ENCODE data around the gene ROBO2. TPM values are rescaled to one million over a fixed set of nuclear protein-coding genes. Genes with fewer than 3 reads are reported as not detected.

The ROBO2 gene
- total RNA-seq, 1 experiment from 2014 or later, result not detected

DNA sequence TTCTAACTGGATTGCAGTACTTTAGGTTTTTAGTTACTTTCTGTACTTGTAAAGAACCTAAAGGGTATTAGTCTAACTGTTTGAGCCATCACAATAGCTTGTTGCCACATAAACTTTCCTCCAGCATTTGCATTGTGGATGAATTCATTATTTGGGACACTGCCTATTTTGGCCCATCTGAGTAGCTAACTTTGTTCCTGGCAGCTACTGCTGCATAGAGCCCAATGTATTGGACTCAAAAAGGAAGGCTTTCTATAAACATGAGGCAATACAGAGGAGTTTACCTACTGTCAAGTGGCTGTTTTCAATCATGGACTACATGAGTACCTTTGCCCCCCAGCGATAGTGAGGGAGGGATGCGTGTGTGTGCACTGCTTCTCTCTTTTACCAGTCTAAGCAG is 1.9 kb downstream of the ROBO2 start:
- Histone ChIP-seq H3K4me1 (ENCODE audit: control insufficient read depth in 1 of 2, insufficient read depth in 2 of 2, low read length in 2 of 2) (no peaks in the 10 kb centered on the region), H2AFZ (ENCODE audit: low read depth, low read length, poor library complexity, severe bottlenecking) (no peak overlapping the region), H3K4me2 (ENCODE audit: low read length) (no peak overlapping the region), H3K9me3 (ENCODE audit: control insufficient read depth in 1 of 2, insufficient read depth in 1 of 2, low read depth in 1 of 2, low read length in 2 of 2) (peaks cover 8 to 24% of the 10 kb centered on the region in 2 experiments; a peak in 3 of 4 replicates), H3K4me3 (replicated peaks in 1 of 2; ENCODE audit: low read depth in 1 of 2, low read length in 2 of 2) (no peak overlapping the region), H3K9me2 (ENCODE audit: insufficient read depth) (no peaks in the 10 kb centered on the region), H4K20me1 (ENCODE audit: insufficient read depth) (no peaks in the 10 kb centered on the region), H3K36me3 (ENCODE audit: control insufficient read depth in 1 of 2, insufficient read depth in 2 of 2, low read length in 2 of 2) (no peaks in the 10 kb centered on the region), H3K79me2 (ENCODE audit: insufficient read depth, low read length) (no peaks in the 10 kb centered on the region), H3K9ac (ENCODE audit: low read length) (no peak overlapping the region), H3K27me3 (ENCODE audit: insufficient read depth, low read length) (no peaks in the 10 kb centered on the region), H3K27ac (ENCODE audit: low read depth, low read length) (no peak overlapping the region)
- no peak for ATAC-seq
- BruUV-seq (replicated peaks), result no TSS peak
- ChIA-PET POLR2A (no interaction called here), RAD21 (ENCODE audit: low non-redundant PET in 1 of 2, low total read pairs in 2 of 2, uncharacterized antibody in 2 of 2, unreplicated experiment in 2 of 2) (no interaction called here), CTCF (no interaction called here)
- no peak for DNase-seq (ENCODE audit: low read depth, low spot score)
- TF ChIP-seq TCF7L2 (IDR thresholded peaks at IDR 0.05; ENCODE audit: borderline replicate concordance, extremely low read depth, insufficient read depth, insufficient read length) (no peak), EGR1 (IDR thresholded peaks at IDR 0.05; ENCODE audit: low read depth) (no peak), EZH2 (IDR thresholded peaks at IDR 0.05) (no peak), SRF (IDR thresholded peaks at IDR 0.05; ENCODE audit: low read depth) (no peak), CEBPB (IDR thresholded peaks at IDR 0.05; ENCODE audit: low read depth) (no peak), RAD21 (IDR thresholded peaks at IDR 0.05; ENCODE audit: low read depth) (no peak), POLR2AphosphoS5 (IDR thresholded peaks at IDR 0.05; ENCODE audit: low read depth, low read length) (no peak), SIN3A (IDR thresholded peaks at IDR 0.05; ENCODE audit: low read depth) (no peak), SP1 (IDR thresholded peaks at IDR 0.05; ENCODE audit: low read depth) (no peak)
- TF ChIP-seq, protein P1, sequence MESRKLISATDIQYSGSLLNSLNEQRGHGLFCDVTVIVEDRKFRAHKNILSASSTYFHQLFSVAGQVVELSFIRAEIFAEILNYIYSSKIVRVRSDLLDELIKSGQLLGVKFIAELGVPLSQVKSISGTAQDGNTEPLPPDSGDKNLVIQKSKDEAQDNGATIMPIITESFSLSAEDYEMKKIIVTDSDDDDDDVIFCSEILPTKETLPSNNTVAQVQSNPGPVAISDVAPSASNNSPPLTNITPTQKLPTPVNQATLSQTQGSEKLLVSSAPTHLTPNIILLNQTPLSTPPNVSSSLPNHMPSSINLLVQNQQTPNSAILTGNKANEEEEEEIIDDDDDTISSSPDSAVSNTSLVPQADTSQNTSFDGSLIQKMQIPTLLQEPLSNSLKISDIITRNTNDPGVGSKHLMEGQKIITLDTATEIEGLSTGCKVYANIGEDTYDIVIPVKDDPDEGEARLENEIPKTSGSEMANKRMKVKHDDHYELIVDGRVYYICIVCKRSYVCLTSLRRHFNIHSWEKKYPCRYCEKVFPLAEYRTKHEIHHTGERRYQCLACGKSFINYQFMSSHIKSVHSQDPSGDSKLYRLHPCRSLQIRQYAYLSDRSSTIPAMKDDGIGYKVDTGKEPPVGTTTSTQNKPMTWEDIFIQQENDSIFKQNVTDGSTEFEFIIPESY (IDR thresholded peaks at IDR 0.05; ENCODE audit: extremely low read depth, insufficient replicate concordance, low read length), result no peak
- TF ChIP-seq, protein P2, sequence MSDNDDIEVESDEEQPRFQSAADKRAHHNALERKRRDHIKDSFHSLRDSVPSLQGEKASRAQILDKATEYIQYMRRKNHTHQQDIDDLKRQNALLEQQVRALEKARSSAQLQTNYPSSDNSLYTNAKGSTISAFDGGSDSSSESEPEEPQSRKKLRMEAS (IDR thresholded peaks at IDR 0.05), result no peak
- intact Hi-C loops (cut with micrococcal nuclease), result no loop called here

Data from HCT116 (cell line).